HG02840 (cell line): ENCODE results near the gene CDON.

Experiments
- ATAC-seq: cut with Tn5 transposase; IDR thresholded peaks from one replicate; pipeline ENCODE4 v1.9.1; 2021; ENCODE audit warnings: mild to moderate bottlenecking, moderate library complexity, moderate number of reproducible peaks; ENCODE audit not compliant: unreplicated experiment, low FRiP score

Gene CDON

DNA sequence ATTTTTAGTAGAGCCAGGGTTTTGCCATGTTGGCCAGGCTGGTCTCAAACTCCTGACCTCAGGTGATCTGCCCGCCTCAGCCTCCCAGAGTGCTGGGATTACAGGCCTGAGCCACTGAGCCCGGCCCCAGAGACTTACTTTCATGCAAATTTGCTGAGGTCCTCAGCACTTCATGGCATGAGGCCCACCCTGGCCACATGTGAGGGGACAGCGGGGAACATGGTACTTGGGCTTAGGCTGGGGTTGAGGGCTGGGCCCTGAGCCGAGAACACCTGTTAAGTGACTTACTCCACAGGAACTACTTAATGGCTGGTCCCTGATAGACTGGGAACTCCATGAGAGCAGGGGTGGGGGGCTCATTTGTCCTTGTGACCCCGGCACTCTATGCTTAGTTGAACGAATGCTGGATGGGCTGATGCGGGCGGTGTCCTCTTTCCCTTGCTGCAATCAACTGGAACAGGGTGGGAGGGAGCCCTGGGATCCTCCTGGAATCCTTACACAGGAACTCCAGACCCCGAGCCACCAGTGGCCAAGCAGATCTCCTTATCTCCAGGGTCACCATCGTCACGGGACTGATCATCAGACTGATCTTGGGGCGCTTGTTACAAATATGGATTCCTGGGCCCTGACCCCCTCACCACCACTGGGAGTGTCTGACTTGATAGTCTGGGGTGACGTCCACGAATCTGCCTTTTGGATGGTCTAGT lies 115.8 kb downstream of the CDON start:
- ATAC-seq, result no peak

- ATAC-seq, result no peak
Observed at GRCh38 chr11:125945797-125946520, 116.7 kb downstream of the CDON start, which contains the start of gene VSIG10L2. VSIG10L2 (plus strand) TSS chr11:125946044; CDS start chr11:125946056, 12 bp downstream.

GRCh38 chr11:125945011-125945796 lies 117.5 kb downstream of the CDON start:
- no peak for ATAC-seq

GRCh38 chr11:125944350-125945010 lies 118.2 kb downstream of the CDON start:
- no peak for ATAC-seq

GRCh38 chr11:125943661-125944349 lies 118.9 kb downstream of the CDON start:
- no peak for ATAC-seq

- ATAC-seq, result no peak
Observed at GRCh38 chr11:125942771-125943428, 119.8 kb downstream of the CDON start.

DNA sequence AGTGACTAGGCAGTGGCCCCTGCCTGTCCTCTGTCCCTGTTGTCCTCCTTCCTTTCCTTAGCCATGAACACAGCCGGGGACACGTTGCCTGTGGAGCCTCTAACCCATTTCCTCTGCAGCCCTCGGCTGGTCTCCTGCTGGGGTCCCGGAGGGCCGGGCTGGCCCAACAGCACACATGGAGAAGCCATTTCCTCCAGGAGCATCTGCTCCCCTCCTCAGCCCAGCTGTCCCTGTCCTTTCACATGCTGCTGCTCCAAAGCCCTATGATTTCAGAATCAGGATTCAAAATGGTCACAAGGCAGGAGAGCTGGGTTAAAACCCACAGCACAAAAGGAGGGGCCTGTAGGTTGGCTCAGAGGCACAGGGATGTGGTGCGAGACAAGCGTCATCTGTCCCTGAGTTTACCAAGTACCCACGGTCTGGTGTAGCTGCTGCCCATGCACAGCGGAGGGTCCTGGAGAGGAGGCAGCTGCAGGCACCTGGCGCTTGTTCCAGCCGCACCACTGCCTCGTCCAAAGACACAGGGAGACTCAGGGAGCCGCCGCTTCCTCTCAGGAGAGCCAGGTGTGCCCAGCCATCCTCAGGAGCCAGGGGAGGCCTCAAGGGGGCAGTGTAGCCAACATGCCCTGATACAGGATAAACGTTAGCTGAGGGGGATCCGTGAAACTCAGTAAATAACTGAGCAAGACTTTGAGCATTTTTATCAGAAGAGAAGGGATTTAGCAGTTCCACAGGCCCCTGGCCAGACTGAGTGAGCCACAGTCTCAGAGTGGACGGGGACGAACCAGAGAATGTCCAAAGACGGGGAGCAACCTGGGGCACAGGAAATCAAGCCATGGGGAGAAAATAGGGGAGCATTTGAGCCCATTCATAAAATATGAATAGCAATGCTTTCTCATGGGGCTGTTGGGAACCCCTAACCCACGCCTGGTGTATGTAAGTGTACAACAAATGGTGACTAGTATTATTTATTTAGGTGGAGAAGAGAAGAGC lies 120.8 kb downstream of the CDON start:
- ATAC-seq, result no peak

GRCh38 chr11:125941267-125941618 lies 121.4 kb downstream of the CDON start:
- ATAC-seq, result no peak

- no peak for ATAC-seq
Observed at GRCh38 chr11:125940145-125940544, 122.5 kb downstream of the CDON start.

- no peak for ATAC-seq
Observed at GRCh38 chr11:125939081-125939521, 123.6 kb downstream of the CDON start.

DNA sequence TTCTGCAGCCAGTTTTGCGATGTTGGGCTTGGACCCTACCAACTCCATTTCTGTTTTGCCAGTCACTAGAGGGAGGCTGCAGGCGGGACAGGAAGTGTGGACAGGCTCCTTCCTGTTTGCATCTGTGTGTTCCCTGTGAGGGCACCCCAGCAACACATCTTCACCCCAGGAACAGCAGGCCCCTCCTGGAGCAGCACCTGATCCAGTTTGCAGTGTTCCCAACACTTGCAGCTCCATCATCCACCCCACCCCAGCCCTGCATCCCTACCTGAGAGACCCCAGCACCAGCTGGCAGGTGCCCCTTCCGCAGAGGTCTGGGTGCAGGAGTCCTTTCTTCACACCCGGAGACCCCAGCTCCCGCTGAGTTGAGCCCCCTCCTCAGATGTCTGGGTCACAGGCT lies 124.2 kb downstream of the CDON start:
- ATAC-seq, result no peak

DNA sequence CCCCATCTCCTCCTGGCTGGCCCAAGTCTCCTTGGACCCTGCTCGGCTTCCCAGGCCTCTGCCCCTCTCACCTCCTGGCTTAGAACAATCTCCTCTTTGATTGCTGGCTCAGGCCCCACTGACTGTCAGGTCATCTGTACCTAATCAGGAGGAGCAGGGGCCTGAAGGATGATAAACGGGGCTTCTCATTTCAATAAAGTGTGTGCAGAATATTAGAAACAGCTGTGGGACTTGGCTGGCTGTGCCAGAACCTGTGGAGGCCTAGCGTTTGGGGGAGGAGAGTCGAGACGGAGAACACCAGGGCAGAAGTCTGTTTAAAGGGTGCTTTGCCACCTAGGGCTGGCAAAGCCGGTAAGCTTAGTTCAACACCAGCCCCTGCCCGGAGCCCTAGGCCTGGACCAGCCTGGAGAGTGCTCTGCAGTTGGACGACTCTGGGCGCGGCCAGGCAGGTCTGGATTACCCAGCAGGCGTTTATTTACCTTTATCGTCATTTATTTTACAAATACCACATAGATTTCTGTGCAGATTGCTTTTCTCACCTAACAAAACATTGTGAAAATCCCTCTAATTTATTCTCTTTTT lies 127.0 kb downstream of the CDON start:
- no peak for ATAC-seq

DNA sequence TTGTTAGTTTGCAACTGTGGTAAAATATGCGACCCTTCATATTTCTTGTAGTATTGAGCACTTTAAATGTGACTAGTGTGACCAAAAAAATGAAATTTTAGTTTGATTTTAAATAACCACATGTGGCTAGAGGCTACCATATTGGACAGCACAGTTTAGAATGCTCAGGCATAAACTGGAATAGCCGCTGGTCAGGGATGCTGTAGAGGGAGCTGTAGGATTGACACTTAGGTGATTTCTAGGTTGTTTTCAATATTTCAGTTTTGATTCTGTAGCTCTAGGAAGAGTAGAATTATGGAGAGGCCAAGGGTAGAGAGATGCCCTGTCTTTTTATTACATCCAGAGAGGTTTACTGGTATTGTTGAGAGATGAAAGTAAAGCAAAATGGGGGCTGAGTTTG lies 127.6 kb downstream of the CDON start:
- ATAC-seq, result no peak

DNA sequence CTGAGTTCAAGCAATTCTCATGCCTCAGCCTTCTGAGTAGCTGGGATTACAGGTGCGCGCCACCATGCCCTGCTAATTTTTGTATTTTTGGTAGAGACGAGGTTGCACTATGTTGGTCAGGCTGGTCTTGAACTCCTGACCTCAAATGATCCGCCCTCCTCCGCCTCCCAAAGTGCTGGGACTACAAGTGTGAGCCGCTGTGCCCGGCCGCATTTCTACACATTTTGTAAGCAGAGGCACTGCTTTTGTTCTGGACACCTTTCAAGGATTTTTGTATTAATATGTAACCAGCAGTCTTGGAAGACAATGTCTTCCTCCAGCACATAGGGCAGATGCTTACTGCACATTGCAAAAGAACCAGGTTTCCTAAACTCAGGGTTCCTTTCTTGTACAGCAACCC lies 128.2 kb downstream of the CDON start:
- no peak for ATAC-seq

DNA sequence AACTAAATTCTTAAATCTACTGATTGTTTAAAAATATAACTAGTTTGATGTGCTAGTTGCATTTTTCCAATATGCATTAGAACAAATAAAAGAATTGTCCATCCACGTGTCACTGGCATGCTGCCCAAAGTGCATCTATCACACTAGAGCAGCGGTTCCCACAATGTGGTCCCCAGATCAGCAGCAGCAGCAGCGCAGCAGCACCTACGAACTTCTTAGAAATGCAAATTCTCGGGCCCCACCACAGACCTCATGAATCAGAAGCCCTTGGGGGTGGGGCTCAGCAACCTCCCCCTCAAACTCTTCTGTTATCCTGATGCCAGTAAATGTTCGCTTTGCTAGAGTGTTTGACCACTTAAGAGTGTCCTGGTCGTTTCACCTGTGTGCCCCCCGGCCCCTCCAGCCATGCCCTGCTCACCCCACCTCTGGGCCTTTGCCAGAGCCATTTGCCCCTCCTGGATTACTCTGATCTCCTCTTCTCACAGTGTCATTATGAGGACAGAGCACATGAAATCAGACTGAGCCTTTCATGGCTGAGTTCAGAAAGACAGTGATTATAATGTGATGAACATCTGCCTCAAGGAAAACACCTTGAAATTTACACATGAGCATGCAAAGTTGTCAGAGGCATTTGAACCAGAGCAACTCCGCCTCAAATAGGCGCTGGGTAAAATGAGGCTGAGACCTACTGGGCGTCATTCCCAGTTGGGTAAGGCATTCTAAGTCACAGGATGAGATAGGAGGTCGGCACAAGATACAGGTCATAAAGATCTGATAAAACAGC lies 129.4 kb downstream of the CDON start:
- ATAC-seq, result no peak

DNA sequence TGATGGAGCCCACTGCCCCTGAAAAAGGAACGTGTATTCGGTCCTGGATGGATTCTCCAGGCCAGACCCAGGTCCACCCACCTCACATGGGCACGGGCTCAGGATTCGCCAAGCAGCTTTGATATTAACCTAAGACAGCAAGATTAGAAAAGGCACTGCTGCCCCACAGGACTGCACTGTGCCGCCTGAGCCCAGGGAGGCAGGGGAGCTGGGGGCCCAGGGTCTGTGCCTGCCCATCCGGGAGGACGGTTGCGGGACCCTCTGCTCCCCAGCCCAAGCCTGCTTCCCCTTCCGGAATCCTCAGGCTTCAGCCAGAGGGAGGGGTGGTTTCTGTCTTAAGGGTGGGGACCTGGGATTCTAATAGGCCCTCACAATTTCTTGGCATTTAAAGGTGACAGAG lies 130.4 kb downstream of the CDON start:
- ATAC-seq, result no peak

- ATAC-seq, result no peak
Observed at GRCh38 chr11:125931668-125932067, 131.0 kb downstream of the CDON start.
